DMS114 treated with DMSO at 0.1 percent for 48 hours (cell line): ENCODE measurements around the gene CD24.
"Not testable (repeated sequence)": the region's sequence is repeated elsewhere in the genome, so short reads cannot be mapped to it uniquely, and the experiment has no call there.

Source experiments
- DNase-seq: peaks from one replicate; lab custom pipeline; 2025; ENCODE audit not compliant: unreplicated experiment; lab: John Stamatoyannopoulos, UW

The CD24 gene

GRCh38 chr6:106970769-106971168 lies 3.8 kb downstream of the CD24 start:
- not testable (repeated sequence) for DNase-seq

GRCh38 chr6:106967936-106968555 lies 6.5 kb downstream of the CD24 start:
- no peak for DNase-seq

DNA sequence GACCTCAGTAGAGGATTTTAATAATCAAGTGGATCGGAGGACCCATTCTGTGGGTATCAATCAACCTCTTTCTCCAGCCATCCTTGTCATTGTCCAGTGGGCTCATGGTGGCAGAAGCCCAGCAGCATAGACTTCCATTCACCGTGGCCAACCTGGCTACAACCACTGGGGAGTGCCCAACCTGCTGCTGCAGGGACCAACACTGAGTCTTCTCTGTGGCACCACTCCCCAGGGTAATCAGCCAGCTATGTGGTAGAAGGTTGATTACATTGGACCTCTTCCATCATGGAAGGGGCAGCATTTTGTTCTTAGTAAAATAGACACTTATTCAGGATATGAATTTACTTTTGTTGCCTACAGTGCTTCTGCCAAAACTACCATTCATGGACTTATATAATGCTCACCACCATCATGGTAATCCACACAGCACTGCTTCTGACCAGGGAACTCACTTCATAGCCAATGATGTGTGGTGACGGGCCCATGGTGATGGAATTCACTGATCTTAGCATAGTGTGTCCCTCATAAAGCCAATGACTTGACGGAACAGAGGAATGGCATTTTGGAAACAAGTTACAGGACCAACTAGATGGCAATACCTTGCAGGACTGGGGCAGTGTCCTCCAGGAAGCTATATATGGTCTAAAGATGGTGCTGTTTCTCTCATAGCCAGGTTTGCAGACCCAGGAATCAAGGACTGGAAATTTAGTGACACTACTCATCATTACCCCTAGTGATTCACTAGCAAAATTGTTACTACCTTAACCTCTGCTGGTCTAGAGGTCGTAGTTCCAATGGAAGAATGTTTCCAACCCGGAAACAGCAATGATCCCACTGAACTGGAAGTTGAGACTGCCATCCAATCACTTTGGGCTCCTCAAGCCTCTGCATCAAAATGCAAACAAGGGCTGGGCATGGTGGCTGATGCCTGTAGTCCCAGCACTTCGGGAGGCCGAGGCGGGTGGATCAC lies 7.6 kb downstream of the CD24 start:
- DNase-seq, result no peak

GRCh38 chr6:106966229-106966628 lies 8.3 kb downstream of the CD24 start:
- DNase-seq, result no peak

- no peak for DNase-seq
Observed at GRCh38 chr6:106964954-106965353, 9.6 kb downstream of the CD24 start.

DNA sequence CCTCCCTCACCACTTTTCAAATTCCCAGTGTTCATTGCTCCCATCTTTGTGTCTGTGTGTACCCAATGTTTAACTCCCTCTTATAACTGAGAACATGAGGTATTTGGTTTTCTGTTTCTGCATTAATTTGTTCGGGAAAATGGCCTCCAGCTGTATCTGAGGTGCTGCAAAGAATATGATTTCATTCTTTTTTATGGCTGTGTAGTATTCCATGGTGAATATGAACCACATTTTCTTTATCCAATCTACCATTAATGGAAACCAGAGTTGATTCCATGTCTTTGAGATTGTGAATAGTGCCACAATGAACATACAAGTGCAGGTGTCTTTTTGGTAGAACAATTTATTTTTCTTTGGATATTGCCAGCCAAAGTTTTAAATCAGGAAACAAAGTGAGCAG lies 10.4 kb downstream of the CD24 start:
- DNase-seq, result no peak

GRCh38 chr6:106963544-106963943 lies 11.0 kb downstream of the CD24 start:
- no peak for DNase-seq

DNA sequence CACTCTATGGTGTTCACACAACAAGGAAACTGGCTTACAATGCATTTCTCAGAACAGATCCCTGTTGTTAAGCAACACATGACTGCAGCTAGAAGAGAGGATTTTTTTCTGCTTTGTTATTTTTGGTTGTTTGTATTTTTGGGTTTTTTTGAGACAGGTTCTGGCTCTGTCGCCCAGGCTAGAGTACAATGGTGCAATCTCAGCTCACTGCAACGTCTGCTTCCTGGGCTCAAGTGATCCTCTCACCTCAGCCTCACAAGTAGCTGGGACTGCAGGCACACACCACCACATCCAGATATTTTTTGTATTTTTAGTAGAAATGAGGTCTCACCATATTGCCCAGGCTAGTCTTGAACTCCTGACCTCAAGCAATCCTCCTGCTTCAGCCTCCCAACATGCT lies 12.7 kb downstream of the CD24 start:
- DNase-seq, result no peak

DNA sequence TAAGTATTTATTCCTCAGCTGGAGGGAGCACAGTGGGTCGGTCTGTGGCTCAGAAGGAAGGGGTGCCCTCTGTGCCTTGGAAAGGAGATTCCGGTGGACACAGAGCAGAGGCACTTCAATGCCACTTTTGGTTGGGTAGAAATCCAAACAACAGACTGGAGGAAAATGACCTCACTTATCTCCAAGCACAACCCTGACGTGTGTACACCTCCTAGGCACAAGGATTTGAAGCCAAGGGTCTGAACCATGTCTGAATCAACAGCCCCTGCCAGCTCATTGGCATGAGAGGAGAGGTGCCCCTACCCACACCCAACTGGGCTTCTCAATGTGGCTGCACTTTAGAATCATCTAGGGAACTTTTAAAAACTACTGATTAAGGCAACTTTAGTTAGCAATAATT lies 13.4 kb downstream of the CD24 start:
- DNase-seq, result no peak

DNA sequence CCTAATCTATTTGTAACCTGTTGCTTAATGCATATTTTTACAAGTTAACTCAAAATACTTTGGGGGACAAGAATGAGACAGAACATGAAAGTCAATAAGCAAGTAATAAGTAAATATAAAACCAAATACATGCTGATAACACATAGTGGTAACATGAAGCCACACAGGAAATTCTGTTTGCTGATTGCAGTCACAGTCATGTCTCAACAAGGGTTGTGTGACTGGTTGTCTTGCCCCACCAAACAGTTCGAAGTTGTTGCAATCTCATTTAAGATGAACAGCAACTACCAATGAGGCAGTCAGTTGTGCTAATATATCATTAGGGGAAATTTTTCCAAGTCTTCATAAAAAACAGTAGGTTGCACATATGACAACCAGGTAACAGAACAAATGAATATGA lies 14.5 kb downstream of the CD24 start:
- DNase-seq, result no peak

- no peak for DNase-seq
Observed at GRCh38 chr6:106939848-106940247, 34.7 kb downstream of the CD24 start.

- no peak for DNase-seq
Observed at GRCh38 chr6:106939208-106939607, 35.3 kb downstream of the CD24 start.

GRCh38 chr6:106927531-106928398 lies 46.8 kb downstream of the CD24 start:
- DNase-seq, result no peak

DNA sequence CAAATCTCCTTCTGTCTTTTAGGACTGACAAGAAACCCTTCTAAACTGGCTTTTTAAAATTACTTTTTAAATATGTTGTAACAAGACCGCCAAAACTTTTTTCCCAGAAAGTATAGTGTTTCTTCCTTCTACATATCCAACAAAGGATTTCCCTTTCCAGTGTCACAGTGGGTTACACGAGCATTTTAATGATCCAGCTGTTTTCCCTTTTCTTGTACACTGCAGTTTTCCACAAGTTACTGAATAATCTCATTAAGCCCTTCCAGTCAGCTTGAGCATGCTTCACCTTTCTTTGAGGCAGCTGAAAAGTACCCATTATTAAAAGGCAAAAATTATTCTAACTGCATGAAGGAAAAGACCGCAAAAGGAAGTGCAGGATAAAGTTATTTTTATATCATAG lies 48.6 kb downstream of the CD24 start:
- DNase-seq, result no peak

DNA sequence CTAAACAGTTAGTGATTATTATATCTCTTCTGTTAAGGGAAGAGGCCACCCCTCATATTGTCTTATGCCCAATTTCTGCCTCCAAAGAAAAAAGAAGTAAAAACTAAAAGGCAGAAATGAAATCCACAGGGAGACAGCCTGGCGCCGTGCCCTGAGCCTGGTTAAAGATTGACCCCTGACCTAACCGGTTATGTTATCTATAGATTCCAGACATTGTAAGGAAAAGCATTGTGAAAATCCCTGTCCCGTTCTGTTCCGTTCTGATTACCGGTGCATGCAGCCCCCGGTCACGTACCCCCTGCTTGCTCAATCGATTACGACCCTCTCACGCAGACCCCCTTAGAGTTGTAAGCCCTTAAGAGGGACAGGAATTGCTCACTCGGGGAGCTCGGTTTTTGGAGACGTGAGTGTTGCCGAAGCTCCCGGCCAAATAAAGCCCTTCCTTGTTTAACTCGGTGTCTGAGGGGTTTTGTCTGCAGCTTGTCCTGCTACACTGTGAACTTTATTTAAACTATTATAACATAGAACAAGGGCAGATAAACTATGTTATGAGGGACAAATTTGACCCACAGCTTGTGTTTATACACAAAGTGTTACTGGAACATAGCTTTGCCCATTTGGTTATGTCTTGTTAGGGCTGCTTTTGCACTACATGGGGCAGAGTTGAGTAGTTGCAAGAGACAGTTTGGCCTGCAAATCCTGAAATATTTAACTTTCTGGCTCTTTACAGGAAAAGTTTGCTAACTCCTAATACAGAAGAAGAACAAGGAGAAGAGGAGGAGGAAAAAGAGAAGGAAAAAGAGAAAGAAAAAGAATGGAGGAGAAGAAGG lies 49.6 kb downstream of the CD24 start:
- DNase-seq, result no peak

GRCh38 chr6:106922626-106923025 lies 51.9 kb downstream of the CD24 start:
- DNase-seq, result no peak
